HG02840 (cell line): ENCODE measurements around the gene DLGAP4.

ENCODE experiments used
- ATAC-seq: cut with Tn5 transposase; IDR thresholded peaks from one replicate; pipeline ENCODE4 v1.9.1; 2021; ENCODE audit warnings: mild to moderate bottlenecking, moderate library complexity, moderate number of reproducible peaks; ENCODE audit not compliant: unreplicated experiment, low FRiP score

The DLGAP4 gene

DNA sequence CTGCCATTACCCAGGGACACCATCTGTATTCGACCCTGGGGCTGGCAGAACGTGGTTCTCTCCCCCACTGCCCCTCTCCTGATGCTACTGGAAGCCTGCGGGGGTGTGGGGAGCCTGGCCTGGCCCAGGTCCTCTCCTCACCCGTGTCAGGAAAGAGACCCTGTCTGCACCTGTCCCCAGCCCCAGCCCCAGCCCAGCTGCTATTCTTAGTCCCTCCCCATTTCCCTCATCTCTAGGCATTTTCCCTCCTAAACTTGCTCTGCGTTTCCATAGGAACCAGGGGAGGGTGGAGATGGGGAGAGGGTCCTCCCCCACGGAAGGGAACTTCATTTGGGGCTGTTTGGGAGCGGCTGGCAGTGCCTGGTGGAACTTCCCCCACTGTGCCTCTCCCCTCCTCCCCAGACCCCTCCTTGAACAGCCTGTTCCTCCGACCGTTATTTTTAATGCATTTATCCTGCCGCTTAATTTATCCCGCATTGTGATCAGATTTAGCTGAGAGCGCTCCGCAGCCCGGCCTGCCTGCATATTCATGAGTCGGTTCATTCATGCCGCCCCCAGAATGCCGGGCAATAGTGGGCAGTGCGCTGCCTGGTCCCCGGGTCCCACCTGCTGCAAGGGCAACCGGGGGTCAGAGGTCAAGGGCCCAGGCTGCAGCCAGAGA lies 31.8 kb upstream of the DLGAP4 start:
- ATAC-seq: no peak

DNA sequence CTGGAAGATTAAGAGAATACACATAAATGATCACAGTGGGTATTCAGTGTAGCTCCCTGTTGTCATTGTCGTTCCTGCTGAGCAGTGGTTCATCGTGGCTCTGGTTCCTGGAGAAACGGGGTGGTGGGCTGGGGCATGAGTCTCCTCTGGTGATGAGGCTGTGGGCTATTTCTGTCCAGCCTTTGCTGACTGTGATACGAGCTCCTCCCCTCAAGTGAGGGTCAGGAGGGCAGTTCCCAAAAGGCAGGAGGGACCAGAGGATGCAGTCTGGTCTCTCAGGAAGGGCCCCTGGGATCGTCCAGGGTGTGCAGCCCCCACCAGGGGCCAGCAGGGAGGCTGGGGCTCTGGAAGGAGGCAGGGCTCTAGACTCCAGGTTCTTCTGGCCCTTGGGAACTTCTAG lies 31.1 kb upstream of the DLGAP4 start:
- no peak for ATAC-seq

DNA sequence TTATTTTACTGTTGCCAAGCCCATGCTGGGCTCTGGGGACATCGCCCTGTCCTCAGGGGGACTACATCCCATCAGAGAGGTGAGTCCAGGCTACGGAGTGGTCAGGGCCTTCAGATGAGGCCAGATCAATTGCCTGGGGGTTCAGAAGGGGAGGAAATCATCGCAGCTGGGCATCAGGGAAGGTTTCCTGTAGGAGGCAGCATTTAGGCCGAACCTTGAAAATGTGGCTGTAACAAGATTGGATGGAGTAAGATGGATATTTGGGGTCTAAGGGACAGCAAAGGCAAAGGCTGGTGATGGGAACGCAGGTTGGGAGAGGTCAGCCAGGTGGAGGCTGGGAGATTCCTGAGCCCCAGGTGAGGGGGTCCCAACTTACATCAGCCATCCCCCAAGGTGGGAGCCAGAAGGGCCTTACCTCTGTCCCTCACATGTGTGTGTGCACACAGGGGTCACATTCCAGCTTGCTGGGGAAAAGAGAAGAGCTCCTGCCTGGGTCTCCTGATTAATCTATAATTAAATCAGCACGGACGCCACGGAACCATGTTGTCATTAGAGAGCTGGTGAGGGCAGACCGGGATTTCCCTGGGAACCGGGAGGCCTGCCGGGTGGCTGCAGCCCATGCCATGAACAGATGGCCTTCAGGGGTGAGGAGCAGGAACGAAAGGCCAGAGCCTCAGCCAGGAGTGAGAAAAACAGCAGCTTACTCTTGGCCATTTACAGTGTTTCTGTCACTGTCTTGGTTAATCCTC lies 30.5 kb upstream of the DLGAP4 start:
- ATAC-seq: no peak

DNA sequence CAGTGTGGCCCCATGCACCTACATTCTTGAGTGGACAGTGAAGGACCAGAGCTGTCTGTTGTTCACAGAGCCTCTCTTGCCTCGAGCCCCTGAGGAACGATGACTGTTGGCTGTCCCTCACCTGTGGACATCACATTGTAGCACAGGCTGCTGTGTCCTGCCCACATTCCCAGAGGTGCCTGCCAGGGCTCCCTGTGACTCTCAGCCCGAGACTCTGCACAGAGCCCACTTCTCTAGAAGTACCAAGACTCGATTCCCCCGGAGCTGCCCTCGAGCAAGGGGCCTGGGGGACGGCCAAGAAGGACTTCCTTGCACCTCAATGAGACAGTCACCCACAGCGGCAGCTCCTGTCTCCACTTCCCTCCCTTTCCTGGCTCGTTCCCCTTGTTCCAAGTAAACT lies 28.6 kb upstream of the DLGAP4 start:
- ATAC-seq: no peak

DNA sequence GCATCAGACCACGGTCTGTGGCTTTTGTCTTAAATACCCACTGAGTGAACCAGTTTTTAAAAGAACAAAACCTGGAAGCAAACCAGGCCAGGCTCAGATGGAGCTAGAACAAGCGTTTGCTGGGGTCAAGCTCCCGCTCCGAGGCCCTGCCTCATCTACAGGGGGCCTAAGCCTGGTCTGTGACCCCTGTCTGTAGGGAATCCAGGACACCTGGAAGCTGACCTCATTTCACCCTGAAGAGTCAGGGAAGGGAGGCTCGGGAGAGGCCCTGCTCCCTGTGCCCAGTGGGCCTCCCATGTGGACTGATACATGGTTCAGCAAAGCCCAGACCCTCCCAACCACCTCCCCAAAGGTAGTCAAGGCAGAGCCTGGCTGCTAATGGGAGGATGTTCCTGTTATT lies 26.8 kb upstream of the DLGAP4 start:
- no peak for ATAC-seq

DNA sequence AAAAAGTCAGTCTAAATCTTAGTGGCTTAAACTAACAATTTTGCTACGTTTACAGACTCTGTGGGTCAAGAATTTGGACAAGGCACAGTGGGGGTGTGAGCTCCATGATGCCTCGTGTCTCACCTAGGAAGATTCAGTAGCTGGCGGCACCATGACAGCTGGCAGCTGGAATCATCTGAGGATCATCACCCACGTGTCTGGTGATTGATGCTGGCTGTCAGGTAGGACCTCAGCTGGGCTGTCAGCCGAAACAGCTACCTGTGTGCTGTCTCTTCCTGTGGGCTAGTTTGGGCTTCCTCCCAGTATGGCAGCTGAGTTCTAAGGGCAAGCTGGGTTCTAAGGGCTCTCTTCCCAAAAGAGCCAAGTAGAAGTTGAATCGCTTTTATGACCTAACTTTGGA lies 26.4 kb upstream of the DLGAP4 start:
- no peak for ATAC-seq

DNA sequence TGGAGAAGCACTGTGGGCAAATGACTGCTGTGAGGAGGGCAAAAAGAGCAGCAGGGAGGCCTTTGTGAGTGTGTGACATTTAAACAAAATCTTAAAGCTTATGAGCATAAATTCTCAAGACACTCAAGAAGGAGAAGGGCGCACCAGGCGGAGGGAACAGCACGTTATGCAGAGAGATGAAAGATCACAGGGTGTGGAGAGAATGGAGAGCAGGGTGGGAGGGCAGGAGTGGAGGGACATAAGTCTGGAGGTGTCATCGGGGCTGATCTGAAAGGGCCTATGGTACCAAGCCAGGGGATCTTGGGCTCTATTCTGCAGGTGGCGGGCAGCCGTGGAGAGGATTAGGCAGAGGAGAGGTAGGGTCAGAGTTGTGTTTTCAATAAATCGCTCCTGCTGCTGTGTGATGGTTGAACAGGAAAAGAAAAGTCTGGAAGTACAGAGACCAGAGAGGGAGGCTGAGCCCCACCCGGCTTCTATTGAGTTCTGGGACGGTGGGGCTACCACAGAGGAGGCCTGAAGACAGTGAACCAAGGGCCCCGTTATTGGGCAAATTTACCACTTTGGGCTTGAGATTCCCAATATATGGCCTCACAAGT lies 24.3 kb upstream of the DLGAP4 start:
- no peak for ATAC-seq

DNA sequence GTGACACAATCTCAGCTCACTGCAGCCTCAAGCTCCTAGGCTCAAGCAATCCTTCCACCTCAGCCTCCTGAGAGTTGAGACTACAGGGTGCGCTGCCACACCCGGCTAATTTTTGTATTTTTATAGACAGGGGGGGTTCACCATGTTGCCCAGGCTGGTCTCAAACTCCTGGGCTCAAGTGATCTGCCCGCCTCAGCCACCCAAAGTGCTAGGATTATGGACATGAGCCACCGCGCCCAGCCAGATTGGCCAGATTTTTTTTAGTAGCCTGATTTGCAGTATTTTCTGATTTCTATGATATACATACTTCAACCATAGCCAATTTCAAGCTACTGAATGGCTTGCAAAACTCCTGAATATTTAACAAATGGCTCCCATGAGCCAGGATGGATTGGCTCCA lies 21.4 kb upstream of the DLGAP4 start:
- ATAC-seq: no peak

DNA sequence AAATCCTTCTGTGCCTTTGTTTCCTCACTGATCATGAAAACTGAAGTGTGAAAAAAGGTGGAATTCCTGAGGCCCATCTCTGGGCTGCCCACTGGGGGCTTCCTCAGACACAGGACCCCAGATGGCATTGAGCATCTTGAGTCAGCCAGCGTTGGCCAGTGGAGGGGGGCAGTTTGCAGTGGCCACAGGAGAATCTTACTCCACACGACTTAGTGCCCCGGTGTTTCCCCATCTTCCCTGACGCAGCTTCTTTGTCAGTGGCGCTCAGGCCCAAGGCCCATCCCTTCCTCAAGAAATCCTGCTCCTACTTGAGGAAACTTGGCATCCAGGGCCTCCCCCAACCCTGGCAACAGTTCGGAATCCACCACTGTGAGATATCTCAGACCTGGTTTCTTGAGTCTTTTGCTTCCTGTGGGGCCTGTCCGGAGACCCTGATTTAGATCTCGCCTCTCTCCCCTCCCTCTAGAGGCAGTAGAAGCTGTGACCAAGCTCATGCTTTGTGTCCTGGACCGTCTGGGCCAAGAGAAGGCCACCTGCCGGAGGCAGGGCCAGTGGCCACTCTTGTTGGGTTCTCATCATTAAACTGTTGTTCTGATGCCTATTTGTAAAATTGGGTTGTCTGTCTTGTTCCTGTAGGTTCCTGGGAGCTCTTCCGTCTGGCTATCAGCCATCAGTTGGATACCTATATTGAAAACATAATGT lies 20.2 kb upstream of the DLGAP4 start:
- no peak for ATAC-seq

DNA sequence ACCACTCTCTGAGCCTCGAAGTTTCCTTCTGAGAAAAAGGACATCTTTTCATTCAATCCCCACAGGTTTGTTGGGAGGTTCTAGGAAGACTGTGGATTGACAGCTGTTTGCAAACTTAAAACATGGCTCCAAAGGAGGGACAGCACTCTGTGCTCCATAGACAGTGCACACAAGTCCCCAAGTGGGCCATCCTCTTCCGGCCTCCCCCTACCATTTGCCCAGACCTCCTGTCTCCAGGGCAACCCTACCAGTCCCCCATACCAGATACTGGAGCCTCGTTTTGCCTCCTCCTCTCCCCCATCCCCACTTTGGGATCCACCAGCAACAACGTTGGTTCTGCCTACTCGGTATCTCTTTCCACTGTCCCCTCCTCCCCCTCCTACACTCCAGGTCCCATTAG lies 8.5 kb upstream of the DLGAP4 start:
- no peak for ATAC-seq

DNA sequence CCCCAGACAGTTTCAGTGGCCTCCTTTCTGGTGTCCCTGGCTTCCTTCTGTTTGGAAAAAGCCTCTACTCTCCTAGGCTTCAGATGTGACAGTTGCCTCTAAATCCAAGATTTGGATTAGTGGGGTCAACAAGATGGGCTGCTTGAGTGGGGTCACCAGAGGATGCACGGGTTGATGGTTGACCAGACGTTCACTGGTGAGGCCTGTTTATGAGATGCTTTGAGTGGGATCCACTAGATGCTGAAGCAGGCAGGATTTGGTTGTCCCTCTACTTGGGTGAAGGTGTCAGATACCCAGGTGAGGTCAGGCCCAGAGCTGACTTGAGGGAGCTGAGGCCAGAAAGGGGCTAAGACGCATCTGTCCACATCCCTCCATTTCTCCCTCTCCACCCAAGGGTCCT lies 8.1 kb upstream of the DLGAP4 start:
- no peak for ATAC-seq

DNA sequence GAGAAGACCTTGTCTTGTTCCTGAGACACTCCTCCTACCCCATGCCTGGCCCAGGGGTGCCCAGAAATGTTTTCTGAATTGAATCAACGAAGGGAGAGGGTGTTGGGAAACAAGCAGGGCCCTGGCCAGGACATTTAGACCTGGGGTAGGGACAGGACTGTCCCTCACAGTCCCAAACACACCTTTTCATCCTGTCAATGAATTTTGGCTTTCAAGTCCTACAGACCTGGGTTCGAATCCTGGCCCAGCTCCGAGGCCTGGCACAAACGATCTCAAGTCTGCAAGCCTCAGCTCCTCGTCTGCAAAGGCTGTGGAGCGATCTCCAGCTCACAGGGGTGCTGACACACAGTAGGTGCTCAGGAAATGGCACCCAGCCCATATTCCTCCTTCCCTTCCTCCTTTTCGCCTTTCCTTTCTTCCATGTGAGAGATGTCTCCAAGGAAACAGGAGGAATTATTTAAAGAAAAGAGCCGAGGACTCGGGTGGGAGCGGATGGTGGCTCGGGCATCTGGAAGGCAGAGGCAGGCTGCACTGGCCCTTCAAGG lies 7.3 kb upstream of the DLGAP4 start:
- ATAC-seq: no peak

DNA sequence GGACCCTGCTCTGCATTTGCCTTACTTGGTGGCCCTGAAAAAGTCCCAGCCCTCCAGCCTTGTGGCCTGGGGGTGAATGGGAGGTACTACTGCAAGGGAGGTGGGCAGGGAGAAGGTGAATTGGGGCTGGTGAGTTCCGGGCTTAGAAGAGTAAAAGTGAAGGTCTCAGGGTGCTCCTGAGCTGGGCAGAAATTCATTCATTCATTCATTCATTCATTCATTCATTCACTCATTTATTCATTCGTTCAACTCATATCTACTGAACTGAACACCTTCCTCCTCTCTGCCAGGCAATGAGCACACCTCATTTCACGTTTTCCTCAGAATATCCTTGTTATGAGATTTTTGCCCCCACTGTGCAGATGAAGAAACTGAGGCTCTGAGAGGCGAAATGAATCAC lies 6.7 kb upstream of the DLGAP4 start:
- no peak for ATAC-seq

DNA sequence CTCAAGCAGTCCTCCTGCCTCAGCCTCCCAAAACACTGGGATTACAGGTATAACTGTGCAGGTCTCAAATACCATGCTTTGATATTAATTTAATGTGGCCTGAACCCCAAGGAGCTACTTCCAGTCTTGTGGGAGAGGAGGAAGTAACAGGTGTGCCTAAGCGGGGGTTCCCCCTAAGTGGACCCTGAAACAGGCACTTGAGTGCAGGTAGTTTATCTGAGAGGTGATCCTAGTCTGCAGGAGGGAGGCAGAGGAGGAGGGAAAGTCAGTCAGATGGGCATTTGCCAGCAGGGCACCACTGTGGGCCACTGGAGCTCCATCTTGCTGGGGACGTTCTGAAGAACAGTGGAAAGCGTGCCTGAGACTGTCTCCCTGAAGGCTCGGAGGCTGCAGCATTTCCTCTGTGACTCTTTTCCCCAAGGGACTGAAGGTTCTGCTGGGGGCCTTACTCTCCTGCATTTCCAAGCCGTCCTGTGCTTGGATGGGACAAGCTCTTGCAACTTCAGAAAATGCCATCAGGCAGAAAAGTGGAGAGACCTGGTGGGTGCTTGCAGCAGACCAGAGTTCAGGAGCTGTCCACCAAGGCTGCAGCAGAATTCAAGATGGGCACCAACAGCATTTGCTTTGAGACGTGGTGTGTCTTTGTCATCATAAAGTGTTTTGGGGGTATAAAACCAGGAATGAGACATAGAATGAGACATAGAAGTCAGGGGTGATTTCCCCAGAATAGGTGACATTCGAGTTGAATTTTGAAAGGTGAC lies 4.6 kb upstream of the DLGAP4 start:
- no peak for ATAC-seq

DNA sequence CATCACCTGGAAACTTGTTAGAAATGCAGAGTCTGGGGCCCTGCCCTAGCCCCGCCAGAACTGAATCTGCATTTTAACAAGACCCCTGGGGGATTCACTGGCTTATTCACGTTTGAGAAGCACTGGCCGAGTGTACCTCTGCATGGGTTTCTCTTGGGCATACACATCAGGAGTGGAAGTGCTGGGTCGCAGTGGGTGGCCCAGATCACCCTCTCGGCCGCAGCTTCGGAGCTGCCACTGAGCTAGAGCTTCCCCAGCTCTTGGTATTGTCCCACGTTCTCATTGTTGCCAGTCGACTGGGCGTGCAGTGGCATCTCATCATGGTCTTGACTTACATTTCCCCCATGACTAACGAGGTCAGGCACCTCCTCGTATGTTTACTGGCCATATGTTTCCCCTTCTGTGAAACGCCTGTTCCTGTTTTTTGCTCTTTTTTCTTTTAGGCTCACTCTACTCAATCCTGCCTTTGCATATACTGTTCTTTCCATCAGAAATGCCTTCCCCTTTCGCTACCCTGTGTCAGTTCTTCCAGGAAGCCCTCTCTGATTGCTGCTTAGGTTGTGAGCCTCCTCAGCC lies 3.0 kb upstream of the DLGAP4 start:
- ATAC-seq: no peak

DNA sequence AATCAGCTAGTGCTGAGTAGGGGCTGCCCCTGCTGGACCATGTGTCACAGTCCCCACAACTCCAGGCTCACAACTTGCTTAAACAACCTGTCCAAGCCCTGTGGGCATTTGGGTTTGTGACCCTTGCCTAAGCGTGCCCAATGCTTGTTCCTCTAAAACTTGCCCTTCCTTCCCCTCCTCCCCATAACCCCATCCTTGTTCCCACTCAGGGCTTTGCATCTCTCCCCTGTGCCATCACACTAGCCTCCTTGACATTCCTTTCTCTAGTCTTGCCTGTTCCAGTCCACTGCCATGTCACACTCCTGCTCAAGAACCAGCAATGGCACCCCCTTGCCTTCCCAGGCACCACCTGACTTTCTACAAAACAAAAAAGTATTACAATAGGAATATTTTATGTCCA lies 2.3 kb upstream of the DLGAP4 start:
- no peak for ATAC-seq

DNA sequence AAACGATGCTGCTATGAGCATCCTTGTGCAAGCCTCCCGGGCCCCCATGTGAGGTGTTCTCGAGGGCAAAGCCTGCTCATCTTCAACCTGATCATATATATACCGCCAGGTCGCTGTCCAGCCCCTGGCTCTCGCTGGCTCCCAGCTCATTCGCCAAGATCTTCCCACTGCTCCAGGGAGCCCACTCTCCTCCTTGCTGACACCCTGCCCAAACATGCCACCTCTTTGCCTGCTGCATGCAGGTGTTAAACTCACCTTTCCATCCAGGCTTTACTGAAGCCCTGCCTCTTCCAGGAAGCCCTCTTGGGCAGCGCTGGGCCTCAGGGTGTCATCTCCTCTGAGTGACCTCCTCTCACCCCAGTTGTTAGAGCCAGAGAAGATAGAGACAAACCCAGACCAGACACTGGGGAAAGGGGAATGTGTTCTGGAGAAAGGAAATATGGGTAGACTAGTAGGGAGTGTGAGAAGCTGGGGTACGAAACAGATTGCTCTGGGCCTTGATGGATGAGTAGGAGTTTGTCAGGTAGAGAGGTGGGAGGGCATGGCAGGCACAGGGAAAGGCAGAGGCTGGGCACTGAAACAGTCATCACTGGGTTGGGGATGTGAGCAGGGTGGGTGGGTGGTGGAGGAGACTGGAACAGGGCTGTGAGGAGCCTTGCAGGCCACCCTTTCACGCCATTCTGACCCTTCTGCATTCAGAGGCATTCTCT lies 1.2 kb upstream of the DLGAP4 start:
- ATAC-seq: no peak

DNA sequence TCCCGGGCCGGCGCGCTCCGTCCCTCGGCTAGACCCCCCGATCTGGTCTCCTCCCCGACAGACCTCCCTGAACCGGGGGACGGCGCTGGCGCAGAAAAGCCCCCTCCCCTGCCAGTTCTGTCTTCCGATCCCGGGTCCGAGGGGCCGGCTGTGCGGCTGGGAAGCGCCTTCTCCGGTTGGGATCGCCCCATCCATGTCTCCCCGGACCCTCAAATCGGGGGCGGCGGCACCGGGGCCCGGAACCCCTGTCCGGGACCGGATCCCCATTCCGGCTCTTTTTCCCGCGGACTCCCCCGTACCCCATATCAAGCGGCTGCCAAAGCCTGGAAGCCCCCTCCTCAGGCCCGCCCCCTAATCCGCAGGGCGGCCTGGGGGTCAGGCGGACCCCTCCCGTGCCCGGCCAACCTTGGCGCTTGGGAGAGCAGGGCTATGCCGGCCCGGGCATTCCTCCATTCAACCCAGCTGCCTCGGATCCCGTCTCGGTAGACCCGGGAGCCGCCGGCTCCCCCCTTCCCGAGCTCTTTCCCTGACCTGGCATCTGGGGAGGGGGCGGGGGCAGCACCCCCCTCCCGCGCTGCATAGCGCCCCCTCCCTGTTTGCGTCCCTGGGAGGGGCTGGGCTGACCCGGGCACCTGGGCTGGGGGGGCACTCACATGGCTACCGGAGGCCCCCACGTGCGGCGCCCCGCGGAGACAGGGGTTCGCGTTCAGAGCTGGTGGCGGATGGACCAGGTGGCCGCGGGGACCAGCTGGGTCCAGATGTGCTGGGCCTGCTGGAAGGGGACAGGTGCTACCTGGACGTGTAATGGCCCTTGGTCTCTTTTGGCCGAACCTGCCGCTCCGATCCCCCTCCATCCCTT lies 643 bp downstream of the DLGAP4 start:
- no peak for ATAC-seq
